Measurements from ENCODE around the gene RSPH6A. TPM values are rescaled to one million over a fixed set of nuclear protein-coding genes. Genes with fewer than 3 reads are reported as not detected.

The RSPH6A gene
- total RNA-seq, 1 experiment from 2014 or later, result 0.55 TPM

DNA sequence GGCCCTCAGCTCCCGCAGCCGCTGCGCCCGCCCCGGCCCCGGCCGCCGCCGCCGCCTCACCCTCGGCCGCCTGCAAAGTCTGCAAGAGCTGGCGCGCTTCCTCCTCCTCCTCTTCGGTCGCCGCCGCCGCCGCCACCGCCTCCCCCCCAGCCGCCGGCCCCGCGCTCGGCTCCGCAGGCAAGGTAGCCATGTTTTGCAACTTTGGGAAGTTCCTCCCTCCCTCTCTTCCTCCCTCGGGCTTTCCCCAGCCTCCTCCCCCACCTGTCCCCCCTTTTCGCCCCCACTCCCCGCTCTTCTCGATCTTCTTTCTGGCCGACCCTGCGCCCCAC lies 46.5 kb downstream of the RSPH6A start:
- Mint-ChIP-seq H3K4me1 (peaks cover 13 to 38% of the 10 kb centered on the region in 2 experiments), H3K27me3 (ENCODE audit: low read depth) (peaks cover 3% of the 10 kb centered on the region), H3K27ac (peak overlapping the region; percentile 98 to 100 (median 99)), H3K4me3 (peak overlapping the region; percentile 93 to 94), H3K9me3 (no peaks in the 10 kb centered on the region; a peak in 1 of 5 replicates), H3K36me3 (ENCODE audit: insufficient read depth in 1 of 3, low read depth in 3 of 3) (peaks cover 2 to 16% (median 10%) of the 10 kb centered on the region in 3 experiments; a peak in 6 of 7 replicates)
- H4K20me1 ChIP-seq (ENCODE audit: control insufficient read depth, insufficient read depth, insufficient read length), result no peaks in the 10 kb centered on the region
- no peak overlapping the region for H3K23ac ChIP-seq (ENCODE audit: insufficient read length, low read depth, low read length)
- H3K27me3 ChIP-seq (ENCODE audit: insufficient read depth, low read length), result no peaks in the 10 kb centered on the region
- DNase-seq, result no peak
- H3K4me2 ChIP-seq (ENCODE audit: insufficient read depth, insufficient read length, low read length), result peak overlapping the region; percentile 74
- H2AK5ac ChIP-seq (ENCODE audit: insufficient read length, low read length), result no peak overlapping the region
- H2BK12ac ChIP-seq (ENCODE audit: insufficient read length, low read depth, low read length), result no peak overlapping the region
- no peak overlapping the region for H3K56ac ChIP-seq (ENCODE audit: insufficient read length, low read depth, low read length)
- H3K14ac ChIP-seq (ENCODE audit: insufficient read depth, low read length), result peak overlapping the region; percentile 97
- no peak overlapping the region for H2AFZ ChIP-seq (ENCODE audit: low read length)
- no peak overlapping the region for H2BK120ac ChIP-seq (ENCODE audit: low read depth, low read length, poor library complexity, severe bottlenecking)
- H3K4me1 ChIP-seq (ENCODE audit: insufficient read depth, low read length), result peaks cover 3% of the 10 kb centered on the region; the same call in 1 of the 2 replicates
- H3K9me3 ChIP-seq (ENCODE audit: control insufficient read depth, low read depth, low read length), result no peaks in the 10 kb centered on the region
- H2BK20ac ChIP-seq (ENCODE audit: low read depth, low read length, poor library complexity, severe bottlenecking), result no peak overlapping the region
- H3K23me2 ChIP-seq (ENCODE audit: insufficient read length, low read depth, low read length, poor library complexity, severe bottlenecking), result peaks cover 20% of the 10 kb centered on the region
- no CpG with 5 or more reads among the region's 33 CpGs for WGBS (ENCODE audit: extremely low coverage, insufficient read length, low lambda C conversion rate)
- H3K79me2 ChIP-seq (ENCODE audit: insufficient read depth, low read length), result no peaks in the 10 kb centered on the region
- no peak overlapping the region for H4K8ac ChIP-seq (replicated peaks; ENCODE audit: insufficient read length, low read depth, low read length)
- no peak overlapping the region for H4K91ac ChIP-seq (ENCODE audit: insufficient read length, low read depth, low read length)
- no peak overlapping the region; the same call in 1 of the 2 replicates for H3K4ac ChIP-seq (ENCODE audit: low read depth, low read length)
- H2BK15ac ChIP-seq (ENCODE audit: low read depth, low read length), result no peak overlapping the region
- no peak overlapping the region for H3T11ph ChIP-seq (ENCODE audit: low read length)
- H2BK5ac ChIP-seq (ENCODE audit: insufficient read length, low read length), result peak overlapping the region; percentile 75
- peak overlapping the region; percentile 97 for H3K18ac ChIP-seq (ENCODE audit: insufficient read length, low read depth, low read length)
- peak overlapping the region; percentile 83 for H3K27ac ChIP-seq (ENCODE audit: insufficient read length, low read depth, low read length)
- H3K79me1 ChIP-seq (ENCODE audit: insufficient read depth, low read depth, low read length, poor library complexity, severe bottlenecking), result no peaks in the 10 kb centered on the region
- TF ChIP-seq, protein P1, sequence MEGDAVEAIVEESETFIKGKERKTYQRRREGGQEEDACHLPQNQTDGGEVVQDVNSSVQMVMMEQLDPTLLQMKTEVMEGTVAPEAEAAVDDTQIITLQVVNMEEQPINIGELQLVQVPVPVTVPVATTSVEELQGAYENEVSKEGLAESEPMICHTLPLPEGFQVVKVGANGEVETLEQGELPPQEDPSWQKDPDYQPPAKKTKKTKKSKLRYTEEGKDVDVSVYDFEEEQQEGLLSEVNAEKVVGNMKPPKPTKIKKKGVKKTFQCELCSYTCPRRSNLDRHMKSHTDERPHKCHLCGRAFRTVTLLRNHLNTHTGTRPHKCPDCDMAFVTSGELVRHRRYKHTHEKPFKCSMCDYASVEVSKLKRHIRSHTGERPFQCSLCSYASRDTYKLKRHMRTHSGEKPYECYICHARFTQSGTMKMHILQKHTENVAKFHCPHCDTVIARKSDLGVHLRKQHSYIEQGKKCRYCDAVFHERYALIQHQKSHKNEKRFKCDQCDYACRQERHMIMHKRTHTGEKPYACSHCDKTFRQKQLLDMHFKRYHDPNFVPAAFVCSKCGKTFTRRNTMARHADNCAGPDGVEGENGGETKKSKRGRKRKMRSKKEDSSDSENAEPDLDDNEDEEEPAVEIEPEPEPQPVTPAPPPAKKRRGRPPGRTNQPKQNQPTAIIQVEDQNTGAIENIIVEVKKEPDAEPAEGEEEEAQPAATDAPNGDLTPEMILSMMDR (conservative IDR thresholded peaks at IDR 0.05), result no peak
- peak overlapping the region; percentile 13 for H4K5ac ChIP-seq (ENCODE audit: insufficient read length, low read depth, low read length)
- H3K9ac ChIP-seq (ENCODE audit: extremely low read depth, insufficient read length, low read length), result peak overlapping the region; percentile 82

Measured in H9 (cell line).